Liver (tissue), 9 donors: ENCODE results near the gene TRPC4. TPM values are rescaled to one million over a fixed set of nuclear protein-coding genes. Genes with fewer than 3 reads are reported as not detected.

Experiments
- DNase-seq: peaks from one replicate; pipeline ENCODE4 v3.0.0-alpha.2; 2017; ENCODE audit warnings: low spot score
- H3K27ac ChIP-seq, 2 donors: one replicate each; pipeline ENCODE4 v1.7.0; 2013; ENCODE audit warnings: inconsistent platforms in 2 of 2, low read length in 2 of 2, control low read depth in 1 of 2, low read depth in 1 of 2, mild to moderate bottlenecking in 1 of 2
- H3K27me3 ChIP-seq, 4 donors: one replicate each; pipeline versions ENCODE4 v1.6.1 to v1.7.0; 2013; ENCODE audit warnings: low read length in 3 of 4, inconsistent platforms in 1 of 4, mild to moderate bottlenecking in 1 of 4, moderate library complexity in 1 of 4; ENCODE audit not compliant: control insufficient read depth in 4 of 4, insufficient read depth in 4 of 4
- H3K36me3 ChIP-seq, 4 donors: one replicate each; pipeline versions ENCODE4 v1.6.1 to v1.7.0; 2013; ENCODE audit warnings: low read length in 3 of 4, mild to moderate bottlenecking in 3 of 4, low read depth in 1 of 4, moderate library complexity in 1 of 4; ENCODE audit not compliant: control insufficient read depth in 4 of 4, insufficient read depth in 3 of 4
- H3K4me1 ChIP-seq, 4 donors: one replicate each; pipeline versions ENCODE4 v1.6.1 to v1.7.0; 2013; ENCODE audit warnings: low read length in 3 of 4, mild to moderate bottlenecking in 3 of 4, moderate library complexity in 1 of 4; ENCODE audit not compliant: control insufficient read depth in 4 of 4, insufficient read depth in 4 of 4
- H3K4me3 ChIP-seq, 3 donors: one replicate each; pipeline versions ENCODE4 v1.6.1 to v1.7.0; 2013; ENCODE audit warnings: low read length in 3 of 3, control low read depth in 1 of 3, low read depth in 1 of 3, mild to moderate bottlenecking in 1 of 3
- H3K9ac ChIP-seq, 2 donors: one replicate each; pipeline ENCODE4 v1.7.0; 2013; ENCODE audit warnings: low read length in 2 of 2, mild to moderate bottlenecking in 2 of 2, moderate library complexity in 2 of 2, control low read depth in 1 of 2, low read depth in 1 of 2
- H3K9me3 ChIP-seq, 4 donors: one replicate each; pipeline versions ENCODE4 v1.6.1 to v1.7.0; 2013; ENCODE audit warnings: low read length in 3 of 4; ENCODE audit not compliant: control insufficient read depth in 4 of 4
- ATF3 ChIP-seq: IDR thresholded peaks from 2 replicates; pipeline ENCODE4 v1.6.1; 2016; ENCODE audit warnings: antibody characterized with exemption
- EGR1 ChIP-seq, 2 donors: IDR thresholded peaks; 2 replicates each; pipeline ENCODE4 v1.6.1; 2016 to 2018; ENCODE audit warnings: antibody characterized with exemption in 2 of 2, low read depth in 2 of 2
- FOXA1 ChIP-seq: IDR thresholded peaks from 2 replicates; pipeline ENCODE4 v1.6.1; 2016; ENCODE audit warnings: antibody characterized with exemption
- FOXA2 ChIP-seq: IDR thresholded peaks from 2 replicates; pipeline ENCODE4 v1.6.1; 2016; ENCODE audit warnings: antibody characterized with exemption
- GABPA ChIP-seq, 2 donors: IDR thresholded peaks in 1 of 2; conservative IDR thresholded peaks in 1 of 2; 2 replicates each; pipeline ENCODE4 v1.6.1; 2016; ENCODE audit warnings: antibody characterized with exemption in 2 of 2, mild to moderate bottlenecking in 1 of 2, moderate library complexity in 1 of 2
- HNF4G ChIP-seq: IDR thresholded peaks from 2 replicates; pipeline ENCODE4 v1.6.1; 2016; ENCODE audit warnings: antibody characterized with exemption
- JUND ChIP-seq, 2 donors: IDR thresholded peaks; 2 replicates each; pipeline ENCODE4 v1.6.1; 2016; ENCODE audit warnings: antibody characterized with exemption in 2 of 2
- MAX ChIP-seq: IDR thresholded peaks from 2 replicates; pipeline ENCODE4 v1.6.1; 2016; ENCODE audit warnings: antibody characterized with exemption
- NR2F2 ChIP-seq: IDR thresholded peaks from 2 replicates; pipeline ENCODE4 v1.6.1; 2016; ENCODE audit warnings: antibody characterized with exemption
- REST ChIP-seq: IDR thresholded peaks from 2 replicates; pipeline ENCODE4 v1.6.1; 2016; ENCODE audit warnings: antibody characterized with exemption, mild to moderate bottlenecking
- TAF1 ChIP-seq: conservative IDR thresholded peaks from 2 replicates; pipeline ENCODE4 v1.6.1; 2016; ENCODE audit warnings: antibody characterized with exemption, mild to moderate bottlenecking
- YY1 ChIP-seq: IDR thresholded peaks from 2 replicates; pipeline ENCODE4 v1.6.1; 2016; ENCODE audit warnings: antibody characterized with exemption, mild to moderate bottlenecking
- ZBTB33 ChIP-seq: IDR thresholded peaks from 2 replicates; pipeline ENCODE4 v1.6.1; 2016; ENCODE audit warnings: antibody characterized with exemption
- WGBS: extraction: QIAGEN DNeasy Blood & Tissue Kit; methylation state at CpG from one replicate; pipeline ENCODE4 v1.1.7; 2013; 5-methylcytosine and 5-hydroxymethylcytosine counted together
- polyA plus RNA-seq, 2 donors: library from polyadenylated mRNA; stranded (reverse) in 1 of 2; unstranded in 1 of 2; fragments of 200-250 nt in 1 of 2; fragments of >200 nt in 1 of 2; fragmentation: Nextera tagmentation in 1 of 2; extraction: Ambion mirVana in 1 of 2; gene quantifications; one replicate each; pipeline versions ENCODE4 v1.2.1 to v1.2.3, GENCODE V29; 2013 to 2015
- total RNA-seq, 2 donors: library from RNA; depleted of rRNA; stranded (reverse); fragments of >200 nt; gene quantifications; one replicate each; pipeline ENCODE4 v1.2.3, GENCODE V29; 2014
- TF ChIP-seq, protein P1 (sequence below): fragments of 150-350 bp; IDR thresholded peaks from 2 replicates; pipeline ENCODE4 v1.5.1; 2017; ENCODE audit warnings: improper control_type of control experiment, low read depth, low read length; ENCODE audit not compliant: missing input control
- donor health status: healthy.
- donor health status: healthy.
- donor health status: healthy.
- donor health status: healthy.
- donor health status: healthy.

TRPC4 gene
- total and polyA plus RNA-seq, 4 donors: 0.04 to 0.17 (median 0.05) TPM; not detected in 1

GRCh38 chr13:37755349-37755748 is 114.2 kb downstream of the TRPC4 start:
- 69% methylated on average over 3 of the region's 3 CpGs for WGBS
- no peak overlapping the region for H3K9ac ChIP-seq

GRCh38 chr13:37753776-37754175 is 115.8 kb downstream of the TRPC4 start:
- Histone ChIP-seq H3K27me3 (no peaks in the 10 kb centered on the region), H3K9ac (no peak overlapping the region), H3K4me1 (no peaks in the 10 kb centered on the region), H3K9me3 (no peaks in the 10 kb centered on the region), H3K36me3 (no peaks in the 10 kb centered on the region), H3K27ac (no peak overlapping the region), H3K4me3 (no peak overlapping the region)
- no peak for DNase-seq
- 60% methylated on average over 6 of the region's 6 CpGs for WGBS
- TF ChIP-seq GABPA (IDR thresholded peaks at IDR 0.05 in 1 of 2, conservative IDR thresholded peaks at IDR 0.05 in 1 of 2) (no peak), JUND (IDR thresholded peaks at IDR 0.05) (no peak), NR2F2 (no peak), HNF4G (no peak), ZBTB33 (no peak), REST (no peak), FOXA2 (no peak), TAF1 (no peak), ATF3 (no peak), MAX (no peak), EGR1 (IDR thresholded peaks at IDR 0.05; ENCODE audit: low read depth in 2 of 2) (no peak), YY1 (no peak)

More at GRCh38 chr13:37755349-37755748, 114.2 kb downstream of the TRPC4 start:
- no peaks in the 10 kb centered on the region for H3K36me3 ChIP-seq
- H3K9me3 ChIP-seq: no peaks in the 10 kb centered on the region
- DNase-seq: no peak
- no peak for TF ChIP-seq FOXA1
- TF ChIP-seq, protein P1, sequence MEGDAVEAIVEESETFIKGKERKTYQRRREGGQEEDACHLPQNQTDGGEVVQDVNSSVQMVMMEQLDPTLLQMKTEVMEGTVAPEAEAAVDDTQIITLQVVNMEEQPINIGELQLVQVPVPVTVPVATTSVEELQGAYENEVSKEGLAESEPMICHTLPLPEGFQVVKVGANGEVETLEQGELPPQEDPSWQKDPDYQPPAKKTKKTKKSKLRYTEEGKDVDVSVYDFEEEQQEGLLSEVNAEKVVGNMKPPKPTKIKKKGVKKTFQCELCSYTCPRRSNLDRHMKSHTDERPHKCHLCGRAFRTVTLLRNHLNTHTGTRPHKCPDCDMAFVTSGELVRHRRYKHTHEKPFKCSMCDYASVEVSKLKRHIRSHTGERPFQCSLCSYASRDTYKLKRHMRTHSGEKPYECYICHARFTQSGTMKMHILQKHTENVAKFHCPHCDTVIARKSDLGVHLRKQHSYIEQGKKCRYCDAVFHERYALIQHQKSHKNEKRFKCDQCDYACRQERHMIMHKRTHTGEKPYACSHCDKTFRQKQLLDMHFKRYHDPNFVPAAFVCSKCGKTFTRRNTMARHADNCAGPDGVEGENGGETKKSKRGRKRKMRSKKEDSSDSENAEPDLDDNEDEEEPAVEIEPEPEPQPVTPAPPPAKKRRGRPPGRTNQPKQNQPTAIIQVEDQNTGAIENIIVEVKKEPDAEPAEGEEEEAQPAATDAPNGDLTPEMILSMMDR: no peak
- H3K4me3 ChIP-seq: no peak overlapping the region
- H3K27me3 ChIP-seq: no peaks in the 10 kb centered on the region
- H3K4me1 ChIP-seq: no peaks in the 10 kb centered on the region
- no peak overlapping the region for H3K27ac ChIP-seq
